ENCODE measurements around the gene TNFSF11. TPM values are rescaled to one million over a fixed set of nuclear protein-coding genes. Genes with fewer than 3 reads are reported as not detected.

TNFSF11 gene
- total and polyA plus RNA-seq, 2 donors = 1.6 to 2.8 TPM

DNA sequence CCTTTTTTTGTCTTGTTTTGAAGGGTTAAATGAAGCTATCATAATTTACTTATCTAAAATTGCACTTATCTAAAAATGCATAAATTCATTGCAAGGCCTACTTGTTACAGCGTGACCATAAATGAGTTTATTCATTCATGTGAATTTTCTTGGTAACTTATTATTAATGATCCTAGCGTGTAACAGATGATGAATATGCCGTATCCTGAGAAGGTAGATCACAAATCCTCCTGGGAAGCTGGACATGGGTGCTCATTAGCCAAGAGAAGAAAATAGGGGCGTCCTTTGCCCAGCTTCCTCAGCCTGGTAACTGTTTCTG, 21.3 kb downstream of the TNFSF11 start:
- WGBS = 94% methylated on average over 4 of the region's 4 CpGs
- Histone ChIP-seq H3K27me3 (ENCODE audit: control insufficient read depth in 2 of 2, insufficient read depth in 1 of 2, low read length in 1 of 2) (peaks cover 0 to 3% of the 10 kb centered on the region in 2 donors), H3K9me3 (ENCODE audit: control insufficient read depth in 2 of 2, insufficient read depth in 1 of 2, low read length in 1 of 2) (no peaks in the 10 kb centered on the region)

GRCh38 chr13:42597505-42597904, 23.6 kb downstream of the TNFSF11 start:
- Histone ChIP-seq H3K4me1 (ENCODE audit: control insufficient read depth in 2 of 2, insufficient read depth in 2 of 2, low read length in 2 of 2) (no peaks in the 10 kb centered on the region), H3K36me3 (ENCODE audit: control insufficient read depth in 2 of 2, insufficient read depth in 2 of 2, low read length in 1 of 2) (no peaks in the 10 kb centered on the region), H3K9me3 (ENCODE audit: control insufficient read depth in 2 of 2, insufficient read depth in 1 of 2, low read length in 1 of 2) (no peaks in the 10 kb centered on the region), H3K27ac (ENCODE audit: low read depth in 1 of 2, low read length in 1 of 2) (no peak overlapping the region), H3K27me3 (ENCODE audit: control insufficient read depth in 2 of 2, insufficient read depth in 1 of 2, low read length in 1 of 2) (peaks cover 0 to 3% of the 10 kb centered on the region in 2 donors), H3K4me3 (ENCODE audit: low read length in 2 of 2) (no peak overlapping the region)
- WGBS = 82% methylated on average over 4 of the region's 4 CpGs
- DNase-seq (ENCODE audit: low read depth in 6 of 9, low spot score in 9 of 9) = no peak

More for the DNA sequence above, 21.3 kb downstream of the TNFSF11 start:
- DNase-seq (ENCODE audit: low read depth in 6 of 9, low spot score in 9 of 9) = no peak
- Histone ChIP-seq H3K27ac (ENCODE audit: low read depth in 1 of 2, low read length in 1 of 2) (no peak overlapping the region), H3K4me3 (ENCODE audit: low read length in 2 of 2) (no peak overlapping the region), H3K4me1 (ENCODE audit: control insufficient read depth in 2 of 2, insufficient read depth in 2 of 2, low read length in 2 of 2) (no peaks in the 10 kb centered on the region), H3K36me3 (ENCODE audit: control insufficient read depth in 2 of 2, insufficient read depth in 2 of 2, low read length in 1 of 2) (no peaks in the 10 kb centered on the region)

- Histone ChIP-seq H3K4me1 (ENCODE audit: control insufficient read depth in 2 of 2, insufficient read depth in 2 of 2, low read length in 2 of 2) (no peaks in the 10 kb centered on the region), H3K27ac (ENCODE audit: low read depth in 1 of 2, low read length in 1 of 2) (no peak overlapping the region), H3K36me3 (ENCODE audit: control insufficient read depth in 2 of 2, insufficient read depth in 2 of 2, low read length in 1 of 2) (no peaks in the 10 kb centered on the region), H3K9me3 (ENCODE audit: control insufficient read depth in 2 of 2, insufficient read depth in 1 of 2, low read length in 1 of 2) (no peaks in the 10 kb centered on the region), H3K4me3 (ENCODE audit: low read length in 2 of 2) (no peak overlapping the region), H3K27me3 (ENCODE audit: control insufficient read depth in 2 of 2, insufficient read depth in 1 of 2, low read length in 1 of 2) (no peaks in the 10 kb centered on the region)
- 98% methylated on average over 1 of the region's 1 CpG for WGBS
- no peak for DNase-seq (ENCODE audit: low read depth in 6 of 9, low spot score in 9 of 9)
Measured at GRCh38 chr13:42600943-42601342, 27.0 kb downstream of the TNFSF11 start.

DNA sequence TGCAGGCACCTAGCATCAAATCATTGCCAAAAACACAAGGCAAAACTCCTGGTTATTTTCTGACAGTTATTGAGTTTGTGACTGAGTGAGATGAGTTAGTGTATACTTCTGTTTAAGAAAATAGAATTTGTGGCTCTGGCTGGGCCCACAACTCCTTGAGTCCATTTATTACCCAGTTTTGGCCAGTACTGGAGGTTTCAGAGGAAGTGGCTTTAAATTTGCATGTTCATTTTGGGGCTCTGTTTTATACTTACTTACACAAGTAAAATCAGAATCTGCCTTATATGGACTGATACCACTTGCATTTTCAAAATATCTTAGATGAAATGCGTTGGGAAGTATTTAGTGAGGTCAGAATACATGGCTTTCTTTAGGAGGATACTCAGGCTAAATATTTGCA, 29.0 kb downstream of the TNFSF11 start:
- WGBS = 95% methylated on average over 1 of the region's 1 CpG
- Histone ChIP-seq H3K27ac (ENCODE audit: low read depth in 1 of 2, low read length in 1 of 2) (no peak overlapping the region), H3K4me1 (ENCODE audit: control insufficient read depth in 2 of 2, insufficient read depth in 2 of 2, low read length in 2 of 2) (no peaks in the 10 kb centered on the region), H3K4me3 (ENCODE audit: low read length in 2 of 2) (no peak overlapping the region), H3K9me3 (ENCODE audit: control insufficient read depth in 2 of 2, insufficient read depth in 1 of 2, low read length in 1 of 2) (no peaks in the 10 kb centered on the region), H3K27me3 (ENCODE audit: control insufficient read depth in 2 of 2, insufficient read depth in 1 of 2, low read length in 1 of 2) (no peaks in the 10 kb centered on the region), H3K36me3 (ENCODE audit: control insufficient read depth in 2 of 2, insufficient read depth in 2 of 2, low read length in 1 of 2) (no peaks in the 10 kb centered on the region)
- no peak for DNase-seq (ENCODE audit: low read depth in 6 of 9, low spot score in 9 of 9)

DNA sequence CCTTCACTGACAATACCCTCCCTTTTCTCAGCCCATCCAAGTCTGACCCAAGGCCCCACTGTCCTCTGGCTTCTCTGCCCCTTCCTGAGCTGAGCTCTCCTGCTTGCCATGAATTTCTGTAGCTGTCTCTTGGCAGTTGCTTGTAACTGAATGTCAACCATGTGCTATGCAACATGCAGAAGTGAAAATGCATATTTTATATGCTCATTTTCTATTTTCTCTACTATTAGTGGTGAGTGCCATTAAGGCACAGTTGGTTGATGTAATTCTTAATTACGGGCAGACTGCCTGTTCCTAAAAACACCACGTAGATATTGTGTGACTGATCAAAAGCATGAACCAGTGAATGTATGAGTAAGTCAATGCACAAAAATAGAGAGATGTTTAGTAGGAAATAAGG, 29.6 kb downstream of the TNFSF11 start:
- H3K27me3 ChIP-seq (ENCODE audit: control insufficient read depth in 2 of 2, insufficient read depth in 1 of 2, low read length in 1 of 2) = no peaks in the 10 kb centered on the region
- no peaks in the 10 kb centered on the region for H3K36me3 ChIP-seq (ENCODE audit: control insufficient read depth in 2 of 2, insufficient read depth in 2 of 2, low read length in 1 of 2)
- WGBS = 97% methylated on average over 2 of the region's 2 CpGs
- H3K27ac ChIP-seq (ENCODE audit: low read depth in 1 of 2, low read length in 1 of 2) = no peak overlapping the region
- H3K9me3 ChIP-seq (ENCODE audit: control insufficient read depth in 2 of 2, insufficient read depth in 1 of 2, low read length in 1 of 2) = no peaks in the 10 kb centered on the region
- H3K4me1 ChIP-seq (ENCODE audit: control insufficient read depth in 2 of 2, insufficient read depth in 2 of 2, low read length in 2 of 2) = no peaks in the 10 kb centered on the region
- no peak for DNase-seq (ENCODE audit: low read depth in 6 of 9, low spot score in 9 of 9)
- no peak overlapping the region for H3K4me3 ChIP-seq (ENCODE audit: low read length in 2 of 2)

DNA sequence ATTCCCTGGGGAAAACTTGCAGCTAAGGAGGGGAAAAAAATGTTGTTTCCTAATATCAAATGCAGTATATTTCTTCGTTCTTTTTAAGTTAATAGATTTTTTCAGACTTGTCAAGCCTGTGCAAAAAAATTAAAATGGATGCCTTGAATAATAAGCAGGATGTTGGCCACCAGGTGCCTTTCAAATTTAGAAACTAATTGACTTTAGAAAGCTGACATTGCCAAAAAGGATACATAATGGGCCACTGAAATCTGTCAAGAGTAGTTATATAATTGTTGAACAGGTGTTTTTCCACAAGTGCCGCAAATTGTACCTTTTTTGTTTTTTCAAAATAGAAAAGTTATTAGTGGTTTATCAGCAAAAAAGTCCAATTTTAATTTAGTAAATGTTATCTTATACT, 33.6 kb downstream of the TNFSF11 start:
- H3K9me3 ChIP-seq (ENCODE audit: control insufficient read depth in 2 of 2, insufficient read depth in 1 of 2, low read length in 1 of 2) = no peaks in the 10 kb centered on the region
- no peak overlapping the region for H3K4me3 ChIP-seq (ENCODE audit: low read length in 2 of 2)
- no peak overlapping the region for H3K27ac ChIP-seq (ENCODE audit: low read depth in 1 of 2, low read length in 1 of 2)
- no peak for DNase-seq (ENCODE audit: low read depth in 6 of 9, low spot score in 9 of 9)
- no peaks in the 10 kb centered on the region for H3K27me3 ChIP-seq (ENCODE audit: control insufficient read depth in 2 of 2, insufficient read depth in 1 of 2, low read length in 1 of 2)
- H3K36me3 ChIP-seq (ENCODE audit: control insufficient read depth in 2 of 2, insufficient read depth in 2 of 2, low read length in 1 of 2) = no peaks in the 10 kb centered on the region
- WGBS = 97% methylated on average over 2 of the region's 2 CpGs
- H3K4me1 ChIP-seq (ENCODE audit: control insufficient read depth in 2 of 2, insufficient read depth in 2 of 2, low read length in 2 of 2) = peaks cover 4% of the 10 kb centered on the region in 2 donors

GRCh38 chr13:42610649-42611048, 36.7 kb downstream of the TNFSF11 start:
- Histone ChIP-seq H3K4me3 (ENCODE audit: low read length in 2 of 2) (no peak overlapping the region), H3K4me1 (ENCODE audit: control insufficient read depth in 2 of 2, insufficient read depth in 2 of 2, low read length in 2 of 2) (peaks cover 19 to 27% of the 10 kb centered on the region in 2 donors), H3K9me3 (ENCODE audit: control insufficient read depth in 2 of 2, insufficient read depth in 1 of 2, low read length in 1 of 2) (peaks cover 0 to 13% of the 10 kb centered on the region in 2 donors), H3K27ac (ENCODE audit: low read depth in 1 of 2, low read length in 1 of 2) (no peak overlapping the region), H3K36me3 (ENCODE audit: control insufficient read depth in 2 of 2, insufficient read depth in 2 of 2, low read length in 1 of 2) (no peaks in the 10 kb centered on the region), H3K27me3 (ENCODE audit: control insufficient read depth in 2 of 2, insufficient read depth in 1 of 2, low read length in 1 of 2) (no peaks in the 10 kb centered on the region)
- no peak for DNase-seq (ENCODE audit: low read depth in 6 of 9, low spot score in 9 of 9)
- 66% methylated on average over 2 of the region's 2 CpGs for WGBS

GRCh38 chr13:42611086-42611779, 37.3 kb downstream of the TNFSF11 start:
- H3K27ac ChIP-seq (ENCODE audit: low read depth in 1 of 2, low read length in 1 of 2) = no peak overlapping the region
- H3K4me1 ChIP-seq (ENCODE audit: control insufficient read depth in 2 of 2, insufficient read depth in 2 of 2, low read length in 2 of 2) = peaks cover 25 to 33% of the 10 kb centered on the region in 2 donors
- H3K4me3 ChIP-seq (ENCODE audit: low read length in 2 of 2) = no peak overlapping the region
- WGBS = 92% methylated on average over 2 of the region's 2 CpGs
- DNase-seq (ENCODE audit: low read depth in 6 of 9, low spot score in 9 of 9) = no peak
- H3K27me3 ChIP-seq (ENCODE audit: control insufficient read depth in 2 of 2, insufficient read depth in 1 of 2, low read length in 1 of 2) = no peaks in the 10 kb centered on the region
- H3K9me3 ChIP-seq (ENCODE audit: control insufficient read depth in 2 of 2, insufficient read depth in 1 of 2, low read length in 1 of 2) = peaks cover 0 to 13% of the 10 kb centered on the region in 2 donors
- no peaks in the 10 kb centered on the region for H3K36me3 ChIP-seq (ENCODE audit: control insufficient read depth in 2 of 2, insufficient read depth in 2 of 2, low read length in 1 of 2)

- Histone ChIP-seq H3K4me1 (ENCODE audit: control insufficient read depth in 2 of 2, insufficient read depth in 2 of 2, low read length in 2 of 2) (peaks cover 25 to 33% of the 10 kb centered on the region in 2 donors), H3K36me3 (ENCODE audit: control insufficient read depth in 2 of 2, insufficient read depth in 2 of 2, low read length in 1 of 2) (no peaks in the 10 kb centered on the region), H3K9me3 (ENCODE audit: control insufficient read depth in 2 of 2, insufficient read depth in 1 of 2, low read length in 1 of 2) (peaks cover 0 to 13% of the 10 kb centered on the region in 2 donors), H3K27ac (ENCODE audit: low read depth in 1 of 2, low read length in 1 of 2) (no peak overlapping the region), H3K27me3 (ENCODE audit: control insufficient read depth in 2 of 2, insufficient read depth in 1 of 2, low read length in 1 of 2) (no peaks in the 10 kb centered on the region), H3K4me3 (ENCODE audit: low read length in 2 of 2) (no peak overlapping the region)
- WGBS = 90% methylated on average over 7 of the region's 7 CpGs
- no peak for DNase-seq (ENCODE audit: low read depth in 6 of 9, low spot score in 9 of 9)
Measured at GRCh38 chr13:42612021-42612765, 38.2 kb downstream of the TNFSF11 start.
